HUES48 (cell line): ENCODE results near the gene GALNTL6.

Source experiments
- H3K27ac ChIP-seq: one replicate; pipeline ENCODE4 v1.7.0; 2013; ENCODE audit warnings: low read depth, low read length, inconsistent platforms
- H3K27me3 ChIP-seq: 2 replicates; pipeline ENCODE4 v1.6.1; 2013; ENCODE audit warnings: mild to moderate bottlenecking, low read length; ENCODE audit not compliant: control insufficient read depth, insufficient read depth
- H3K36me3 ChIP-seq: 2 replicates; pipeline ENCODE4 v1.6.1; 2013; ENCODE audit warnings: low read length; ENCODE audit not compliant: control insufficient read depth, insufficient read depth
- H3K4me1 ChIP-seq: 2 replicates; pipeline ENCODE4 v1.6.1; 2013; ENCODE audit warnings: mild to moderate bottlenecking, low read length; ENCODE audit not compliant: control insufficient read depth, insufficient read depth
- H3K4me3 ChIP-seq: 2 replicates; pipeline ENCODE4 v1.5.1; 2013; ENCODE audit warnings: mild to moderate bottlenecking, low read depth, low read length
- H3K9ac ChIP-seq: 2 replicates; pipeline ENCODE4 v1.6.1; 2013; ENCODE audit warnings: mild to moderate bottlenecking, low read depth, low read length, moderate library complexity
- H3K9me3 ChIP-seq: 2 replicates; pipeline ENCODE4 v1.6.1; 2013; ENCODE audit warnings: low read length; ENCODE audit not compliant: control insufficient read depth, insufficient read depth

GALNTL6 gene

DNA sequence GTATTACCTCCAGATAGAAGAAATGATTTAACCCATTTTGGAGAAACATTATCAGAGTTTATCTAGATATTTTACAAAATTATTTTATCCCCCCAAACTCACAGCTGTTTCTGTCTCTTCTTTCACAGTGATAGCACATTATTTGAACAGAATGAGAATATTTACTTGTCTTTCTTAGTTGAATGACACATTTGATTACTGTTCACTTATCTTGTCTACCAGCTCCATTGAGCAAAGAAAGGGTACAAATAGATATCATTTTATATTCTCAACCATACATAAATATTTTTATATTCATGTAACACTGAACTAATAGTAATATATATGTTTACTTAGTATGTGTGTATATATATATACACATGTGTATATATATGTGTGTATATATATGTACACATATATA, 364.2 kb downstream of the GALNTL6 start:
- no peaks in the 10 kb centered on the region for H3K27me3 ChIP-seq
- H3K9ac ChIP-seq: no peak overlapping the region
- H3K27ac ChIP-seq: no peak overlapping the region
- H3K9me3 ChIP-seq: no peaks in the 10 kb centered on the region
- H3K36me3 ChIP-seq: no peaks in the 10 kb centered on the region
- H3K4me1 ChIP-seq: no peaks in the 10 kb centered on the region
- no peak overlapping the region for H3K4me3 ChIP-seq

DNA sequence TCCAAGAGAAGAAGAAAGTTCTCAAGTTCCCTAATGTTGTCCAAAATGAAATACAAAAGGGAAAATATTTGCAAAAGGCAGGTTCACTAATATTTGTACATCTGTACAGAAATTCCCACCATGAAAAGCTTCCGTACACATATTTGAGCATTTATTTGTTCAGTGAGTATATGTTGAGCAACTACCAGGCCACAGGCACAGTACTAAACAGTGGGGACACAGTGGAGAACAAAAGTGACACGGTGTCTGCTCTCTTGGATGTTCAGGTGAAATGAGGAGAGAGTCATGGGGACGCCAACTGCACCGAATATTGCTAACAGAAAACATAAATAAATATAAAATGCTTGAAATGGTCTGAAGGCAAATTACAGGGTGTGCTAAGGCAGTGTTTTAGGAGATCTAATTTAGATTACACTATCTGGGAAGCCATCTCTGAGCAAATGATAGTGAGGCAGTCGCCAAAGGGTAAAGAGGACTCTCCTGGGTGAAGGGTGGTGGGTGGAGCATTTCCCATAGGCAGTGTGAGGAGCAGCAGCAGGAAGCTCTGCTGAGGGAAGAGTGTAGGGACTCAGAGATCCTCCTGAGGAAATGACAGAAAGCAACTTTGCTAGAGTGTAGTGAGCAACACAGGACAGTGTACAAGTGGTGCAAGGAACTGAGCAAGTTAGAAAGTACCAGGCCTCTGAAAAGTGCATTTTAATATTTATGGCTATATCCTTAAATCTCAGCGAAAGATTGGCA, 375.2 kb downstream of the GALNTL6 start:
- no peak overlapping the region for H3K4me3 ChIP-seq
- no peaks in the 10 kb centered on the region for H3K9me3 ChIP-seq
- no peak overlapping the region for H3K9ac ChIP-seq
- no peaks in the 10 kb centered on the region for H3K4me1 ChIP-seq
- H3K27ac ChIP-seq: no peak overlapping the region
- no peaks in the 10 kb centered on the region for H3K36me3 ChIP-seq
- no peaks in the 10 kb centered on the region for H3K27me3 ChIP-seq

DNA sequence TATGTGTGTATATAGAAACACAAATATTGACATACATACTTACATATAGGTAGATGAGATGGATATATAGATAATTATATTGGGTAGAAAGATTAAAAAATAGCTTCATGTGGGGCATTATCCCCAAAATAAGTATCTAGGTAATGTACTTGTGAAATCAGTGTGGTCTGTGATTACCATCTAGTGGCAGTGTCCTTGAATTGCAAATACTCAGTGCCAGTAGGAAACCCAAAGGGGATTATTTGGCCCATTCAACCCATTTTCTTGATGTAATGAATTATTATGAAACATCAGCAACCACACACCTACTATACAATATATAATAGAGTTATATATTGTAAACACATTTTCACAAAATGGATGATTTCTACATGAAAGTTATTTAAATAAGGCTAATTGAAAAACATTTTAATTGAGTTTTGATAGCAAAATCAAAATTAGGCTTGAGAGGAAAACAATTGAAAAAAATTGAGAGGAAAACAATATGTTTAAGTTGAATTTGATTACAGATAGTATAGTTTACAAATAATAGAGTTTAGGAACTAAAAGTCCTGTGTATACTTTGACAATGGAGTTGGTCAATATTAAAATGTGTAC, 389.4 kb downstream of the GALNTL6 start:
- Histone ChIP-seq H3K4me3 (no peak overlapping the region), H3K27me3 (no peaks in the 10 kb centered on the region), H3K27ac (no peak overlapping the region), H3K4me1 (no peaks in the 10 kb centered on the region; the same call in 1 of the 2 replicates), H3K9ac (no peak overlapping the region), H3K9me3 (no peaks in the 10 kb centered on the region), H3K36me3 (no peaks in the 10 kb centered on the region)

DNA sequence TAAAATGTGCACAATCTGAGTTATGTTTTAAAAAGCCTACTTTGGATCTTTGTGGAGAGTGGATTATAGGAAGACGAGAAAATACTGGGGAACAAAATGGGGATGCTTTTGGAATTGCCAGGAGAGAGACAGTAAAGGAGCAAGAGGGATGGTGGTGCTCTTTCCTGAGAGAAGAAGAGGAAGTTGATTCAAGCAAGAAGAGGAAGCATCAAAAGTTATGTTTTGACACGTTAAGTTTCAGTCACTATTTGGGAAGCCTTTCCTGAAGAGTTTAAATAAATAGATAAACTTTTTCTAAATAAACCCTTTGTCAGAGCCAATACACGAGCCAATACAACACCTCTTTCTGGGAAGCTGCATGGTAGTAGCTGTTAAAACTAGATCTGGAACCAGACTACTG, 394.1 kb downstream of the GALNTL6 start:
- H3K4me3 ChIP-seq: no peak overlapping the region
- H3K9me3 ChIP-seq: no peaks in the 10 kb centered on the region
- H3K36me3 ChIP-seq: no peaks in the 10 kb centered on the region
- H3K9ac ChIP-seq: no peak overlapping the region
- no peak overlapping the region for H3K27ac ChIP-seq
- no peaks in the 10 kb centered on the region for H3K4me1 ChIP-seq
- no peaks in the 10 kb centered on the region for H3K27me3 ChIP-seq

DNA sequence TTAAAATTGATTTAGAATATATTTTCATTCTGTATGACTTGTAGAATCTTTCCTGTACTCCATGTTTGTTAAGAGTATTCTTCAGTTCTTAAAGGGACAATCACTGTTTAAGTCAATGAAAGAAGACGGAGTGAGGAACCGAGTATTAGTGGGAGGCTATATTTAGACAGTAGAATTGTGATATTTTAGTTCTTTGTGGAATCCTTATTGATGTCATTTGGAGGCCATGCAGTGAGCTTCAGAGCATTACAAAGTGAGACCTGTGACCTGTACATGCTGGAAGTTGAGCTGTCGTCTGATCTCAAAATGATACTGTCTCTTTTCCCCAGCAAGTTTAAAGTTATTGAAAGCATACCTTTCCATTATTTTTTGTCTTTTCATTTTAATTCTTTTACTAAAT, 394.7 kb downstream of the GALNTL6 start:
- Histone ChIP-seq H3K27me3 (no peaks in the 10 kb centered on the region), H3K27ac (no peak overlapping the region), H3K9ac (no peak overlapping the region), H3K4me1 (no peaks in the 10 kb centered on the region), H3K4me3 (no peak overlapping the region), H3K9me3 (no peaks in the 10 kb centered on the region), H3K36me3 (no peaks in the 10 kb centered on the region)

DNA sequence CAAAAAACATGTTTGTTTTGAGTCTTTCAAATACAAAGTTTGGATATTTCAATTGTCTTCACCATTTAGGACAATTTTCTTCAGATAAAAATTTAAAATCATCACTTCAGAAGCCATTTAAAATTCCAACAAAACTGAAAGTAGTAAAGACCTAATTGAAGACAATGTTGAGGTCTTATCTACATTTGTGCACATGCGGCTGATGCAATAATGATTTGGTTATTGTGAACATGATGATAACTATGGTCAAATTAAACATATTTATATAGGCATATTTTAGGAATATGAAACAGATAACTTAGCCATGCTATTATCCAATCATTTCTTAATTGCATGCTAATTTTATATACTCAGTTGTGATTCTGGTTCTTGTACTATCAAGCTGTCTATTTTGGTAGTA, 407.5 kb downstream of the GALNTL6 start:
- no peaks in the 10 kb centered on the region for H3K9me3 ChIP-seq
- H3K4me1 ChIP-seq: peaks cover 14% of the 10 kb centered on the region; the same call in 1 of the 2 replicates
- no peaks in the 10 kb centered on the region for H3K27me3 ChIP-seq
- no peak overlapping the region for H3K27ac ChIP-seq
- H3K4me3 ChIP-seq: no peak overlapping the region
- no peak overlapping the region for H3K9ac ChIP-seq
- no peaks in the 10 kb centered on the region for H3K36me3 ChIP-seq

DNA sequence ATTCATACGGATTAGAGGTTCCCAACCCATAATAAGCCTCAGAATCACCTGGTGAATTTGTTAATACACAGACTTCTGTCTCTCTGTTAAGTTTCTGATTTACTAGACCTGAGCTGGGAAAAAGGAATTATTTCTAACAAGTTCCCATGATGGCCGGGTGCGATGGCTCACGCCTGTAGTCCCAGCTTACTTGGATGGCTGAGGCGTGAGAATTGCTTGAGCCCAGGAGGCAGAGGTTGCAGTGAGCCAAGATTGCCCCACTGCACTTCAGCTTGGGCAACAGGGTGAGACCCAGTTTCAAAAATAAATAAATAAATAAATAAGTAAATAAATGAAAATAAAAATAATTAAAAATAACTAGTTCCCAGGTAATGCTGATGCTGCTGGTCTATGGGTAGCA, 412.3 kb downstream of the GALNTL6 start:
- no peak overlapping the region for H3K27ac ChIP-seq

DNA sequence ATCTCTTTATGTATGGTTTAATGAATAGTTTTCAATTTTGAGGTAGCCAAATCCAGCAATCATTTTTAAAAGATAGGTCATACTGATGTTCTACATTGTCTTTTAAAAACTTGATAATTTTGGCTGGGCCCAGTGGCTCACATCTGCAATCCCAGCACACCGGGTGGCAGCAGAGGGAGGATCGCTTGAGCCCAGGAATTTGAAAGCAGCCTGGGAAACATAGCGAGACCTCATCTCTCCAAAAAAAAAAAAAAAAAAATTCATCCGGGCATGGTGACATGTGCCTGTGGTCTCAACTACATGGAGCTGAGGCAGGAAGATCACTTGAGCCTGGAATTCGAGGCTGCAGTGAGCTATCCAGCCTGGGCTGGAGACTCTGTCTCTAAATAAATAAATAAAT, 419.8 kb downstream of the GALNTL6 start:
- H3K4me1 ChIP-seq: no peaks in the 10 kb centered on the region
- H3K27me3 ChIP-seq: no peaks in the 10 kb centered on the region
- no peaks in the 10 kb centered on the region for H3K9me3 ChIP-seq
- H3K27ac ChIP-seq: no peak overlapping the region
- no peak overlapping the region for H3K4me3 ChIP-seq
- H3K36me3 ChIP-seq: no peaks in the 10 kb centered on the region
- no peak overlapping the region for H3K9ac ChIP-seq

More for the DNA sequence above, 412.3 kb downstream of the GALNTL6 start:
- no peaks in the 10 kb centered on the region for H3K9me3 ChIP-seq
- H3K9ac ChIP-seq: no peak overlapping the region
- no peaks in the 10 kb centered on the region for H3K27me3 ChIP-seq
- no peak overlapping the region for H3K4me3 ChIP-seq
- no peaks in the 10 kb centered on the region for H3K4me1 ChIP-seq
- H3K36me3 ChIP-seq: no peaks in the 10 kb centered on the region

DNA sequence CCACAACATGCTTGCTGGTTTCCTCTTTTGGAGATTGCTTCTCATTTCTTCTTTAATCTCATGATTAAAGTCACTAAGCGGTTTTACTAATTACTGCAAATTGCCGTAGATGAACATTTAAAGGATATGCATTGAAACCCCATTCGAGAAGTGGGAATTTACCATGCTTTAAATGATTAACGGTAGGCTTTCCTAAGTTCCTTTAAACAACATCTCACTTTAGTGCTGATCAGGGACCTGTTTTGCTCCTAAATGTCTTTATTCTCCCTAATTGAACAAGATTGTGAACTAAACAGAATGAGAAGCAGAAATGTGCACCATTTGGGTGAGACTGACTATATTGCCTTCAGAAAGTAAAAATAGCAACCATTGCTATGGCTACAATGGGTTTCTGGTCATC, 430.3 kb downstream of the GALNTL6 start:
- H3K36me3 ChIP-seq: no peaks in the 10 kb centered on the region
- no peak overlapping the region for H3K9ac ChIP-seq
- H3K27me3 ChIP-seq: no peaks in the 10 kb centered on the region
- H3K4me1 ChIP-seq: no peaks in the 10 kb centered on the region
- no peak overlapping the region for H3K4me3 ChIP-seq
- H3K27ac ChIP-seq: no peak overlapping the region
- no peaks in the 10 kb centered on the region; the same call in 1 of the 2 replicates for H3K9me3 ChIP-seq

DNA sequence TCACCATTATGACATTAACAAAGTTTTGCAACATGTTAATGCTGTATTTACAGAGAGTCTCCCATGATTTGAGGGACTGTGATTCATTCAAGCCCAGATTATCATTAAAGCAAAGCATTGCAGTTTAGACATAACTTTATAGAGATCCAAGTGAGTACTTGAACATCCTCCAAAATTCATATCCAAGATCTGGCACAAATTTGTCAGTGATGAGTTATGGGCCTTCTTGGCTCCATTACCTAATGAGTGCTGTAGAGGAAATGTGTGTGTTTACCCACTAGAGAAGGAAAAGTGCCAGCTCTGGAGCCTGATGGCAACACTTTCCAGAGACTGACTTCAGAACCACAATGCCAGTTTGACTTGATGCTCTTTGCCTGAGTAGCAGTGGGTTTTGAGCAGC, 432.3 kb downstream of the GALNTL6 start:
- no peaks in the 10 kb centered on the region for H3K4me1 ChIP-seq
- H3K4me3 ChIP-seq: no peak overlapping the region
- no peaks in the 10 kb centered on the region for H3K36me3 ChIP-seq
- H3K9ac ChIP-seq: no peak overlapping the region
- no peaks in the 10 kb centered on the region for H3K27me3 ChIP-seq
- H3K27ac ChIP-seq: no peak overlapping the region
- H3K9me3 ChIP-seq: no peaks in the 10 kb centered on the region; the same call in 1 of the 2 replicates

DNA sequence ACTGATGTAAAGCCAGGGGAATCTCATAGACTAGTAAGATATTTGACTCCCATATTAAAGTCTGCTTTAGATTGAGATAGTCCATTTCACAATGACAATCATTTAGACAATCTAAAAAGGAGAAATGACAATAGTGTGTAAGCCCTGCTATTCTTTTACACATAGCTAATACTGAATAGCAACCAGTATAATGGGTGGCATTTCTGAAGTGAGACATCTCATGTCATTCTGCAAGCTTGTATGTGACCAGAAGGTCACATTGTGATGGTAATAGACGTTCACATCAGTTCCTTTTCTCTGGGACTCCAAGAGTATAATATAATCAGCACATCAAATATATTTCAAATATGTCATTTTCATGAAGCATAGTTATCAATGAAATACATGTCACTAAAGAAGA, 440.2 kb downstream of the GALNTL6 start:
- no peaks in the 10 kb centered on the region for H3K36me3 ChIP-seq
- no peaks in the 10 kb centered on the region for H3K4me1 ChIP-seq
- H3K9me3 ChIP-seq: no peaks in the 10 kb centered on the region
- no peak overlapping the region for H3K27ac ChIP-seq
- no peak overlapping the region for H3K4me3 ChIP-seq
- no peak overlapping the region for H3K9ac ChIP-seq
- H3K27me3 ChIP-seq: no peaks in the 10 kb centered on the region
